ENCODE data around the gene VILL.

Gene VILL

DNA sequence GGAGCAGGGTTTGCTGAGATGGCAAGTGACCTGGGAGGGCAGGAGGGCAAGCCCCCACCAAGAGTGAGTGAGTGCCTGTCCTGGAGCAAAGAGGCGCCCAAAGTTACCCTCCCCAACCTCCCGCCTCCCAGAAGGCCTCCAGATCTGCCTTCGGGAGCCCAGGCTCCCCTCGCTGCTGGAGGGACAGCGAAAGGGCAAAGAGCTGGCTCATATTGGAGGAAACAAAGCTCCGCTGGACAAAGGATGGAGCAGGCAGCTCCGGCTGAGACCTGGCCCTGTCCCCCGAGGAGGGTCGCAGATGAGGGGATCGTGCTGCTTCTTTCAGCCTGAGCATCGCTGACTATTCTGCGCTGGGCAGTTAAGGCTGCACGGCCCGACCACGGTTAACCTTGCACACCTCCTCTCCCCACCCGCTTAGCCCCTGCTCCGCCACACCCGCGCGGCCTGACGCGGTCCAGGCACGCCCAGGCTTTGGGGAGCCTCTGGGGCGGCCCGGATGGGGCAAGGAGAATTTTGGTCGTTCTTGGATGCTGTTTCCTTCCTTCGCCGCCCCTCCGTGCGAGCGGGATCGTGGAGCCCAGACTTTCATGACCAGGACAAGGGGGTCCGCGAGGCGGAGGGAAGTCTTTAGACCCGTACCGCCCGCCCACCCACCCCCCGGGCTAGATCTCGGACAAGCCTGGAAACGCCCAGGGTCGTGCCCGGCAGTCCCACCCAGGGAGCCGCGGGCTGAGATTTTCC is 38.2 kb downstream of the VILL start:
- Histone ChIP-seq H3K27me3 (ENCODE audit: low read depth, low read length) (no peaks in the 10 kb centered on the region), H4K20me1 (ENCODE audit: insufficient read depth, low read length) (no peaks in the 10 kb centered on the region), H3K9me3 (ENCODE audit: insufficient read depth, low read length) (no peaks in the 10 kb centered on the region)

DNA sequence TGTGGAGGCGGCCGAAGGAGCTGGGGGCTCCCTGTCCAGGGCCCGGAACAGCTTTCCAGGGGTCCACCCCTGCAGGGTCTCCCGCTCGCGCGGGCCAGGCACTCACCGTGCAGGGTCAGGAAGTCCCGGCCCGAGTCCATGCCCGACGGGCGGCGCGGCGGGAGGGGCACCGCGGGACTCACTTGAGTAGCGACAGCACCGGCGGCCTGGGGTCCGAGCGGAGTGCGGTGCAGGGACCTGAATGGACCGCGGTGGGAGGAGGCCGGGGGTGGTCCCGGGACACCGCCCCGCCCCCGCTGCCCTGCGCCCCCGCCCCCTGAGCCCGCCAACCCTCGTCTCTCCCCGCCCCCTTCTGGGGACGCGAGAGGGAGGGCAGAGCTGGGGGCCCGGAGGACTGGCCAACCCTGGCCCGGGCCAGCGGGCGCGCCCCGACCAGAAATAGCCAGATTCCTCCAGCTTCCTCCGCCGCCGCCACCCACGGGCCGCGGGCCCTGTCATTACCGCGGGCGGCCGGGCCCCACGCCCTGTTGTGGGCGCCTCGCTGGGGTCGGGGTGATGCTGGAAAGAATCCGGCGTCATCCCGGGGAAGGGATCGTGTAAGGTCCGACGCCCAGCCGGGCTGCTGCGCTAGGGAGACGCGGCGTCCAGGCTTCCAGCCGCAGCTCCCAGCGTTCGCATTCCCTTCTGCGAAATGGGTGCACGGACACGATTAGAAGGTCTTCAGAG is 39.0 kb downstream of the VILL start, which contains the start of gene PLCD1:
PLCD1 (minus strand) TSS at position 243 of the 726 bp plus-strand sequence; CDS start at position 140, 103 bp downstream.
- Histone ChIP-seq H3K4me2 (ENCODE audit: low read length) (no peak within 1 kb of the TSS), H3K4me3 (ENCODE audit: low read length) (no peak within 1 kb of the TSS)

More for the DNA sequence above, 38.2 kb downstream of the VILL start:
- H3K4me3 ChIP-seq (ENCODE audit: low read length) = no peak overlapping the region
- H3K27ac ChIP-seq (ENCODE audit: low read length) = no peak overlapping the region
- H3K4me1 ChIP-seq (ENCODE audit: low read length) = peaks cover 11% of the 10 kb centered on the region
- H3K79me2 ChIP-seq (ENCODE audit: low read length) = no peaks in the 10 kb centered on the region
- H3K9ac ChIP-seq (ENCODE audit: low read length) = no peak overlapping the region
- H3K4me2 ChIP-seq (ENCODE audit: low read length) = no peak overlapping the region
- H3K36me3 ChIP-seq (replicated peaks; ENCODE audit: low read depth, low read length) = no peaks in the 10 kb centered on the region
- no peak for TF ChIP-seq EZH2phosphoT487 (IDR thresholded peaks at IDR 0.05; ENCODE audit: low read depth)
- TF ChIP-seq, protein P1, sequence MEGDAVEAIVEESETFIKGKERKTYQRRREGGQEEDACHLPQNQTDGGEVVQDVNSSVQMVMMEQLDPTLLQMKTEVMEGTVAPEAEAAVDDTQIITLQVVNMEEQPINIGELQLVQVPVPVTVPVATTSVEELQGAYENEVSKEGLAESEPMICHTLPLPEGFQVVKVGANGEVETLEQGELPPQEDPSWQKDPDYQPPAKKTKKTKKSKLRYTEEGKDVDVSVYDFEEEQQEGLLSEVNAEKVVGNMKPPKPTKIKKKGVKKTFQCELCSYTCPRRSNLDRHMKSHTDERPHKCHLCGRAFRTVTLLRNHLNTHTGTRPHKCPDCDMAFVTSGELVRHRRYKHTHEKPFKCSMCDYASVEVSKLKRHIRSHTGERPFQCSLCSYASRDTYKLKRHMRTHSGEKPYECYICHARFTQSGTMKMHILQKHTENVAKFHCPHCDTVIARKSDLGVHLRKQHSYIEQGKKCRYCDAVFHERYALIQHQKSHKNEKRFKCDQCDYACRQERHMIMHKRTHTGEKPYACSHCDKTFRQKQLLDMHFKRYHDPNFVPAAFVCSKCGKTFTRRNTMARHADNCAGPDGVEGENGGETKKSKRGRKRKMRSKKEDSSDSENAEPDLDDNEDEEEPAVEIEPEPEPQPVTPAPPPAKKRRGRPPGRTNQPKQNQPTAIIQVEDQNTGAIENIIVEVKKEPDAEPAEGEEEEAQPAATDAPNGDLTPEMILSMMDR (IDR thresholded peaks at IDR 0.05; ENCODE audit: low read depth, low read length) = no peak
- no peak overlapping the region for H2AFZ ChIP-seq (ENCODE audit: low read depth, low read length)

DNA sequence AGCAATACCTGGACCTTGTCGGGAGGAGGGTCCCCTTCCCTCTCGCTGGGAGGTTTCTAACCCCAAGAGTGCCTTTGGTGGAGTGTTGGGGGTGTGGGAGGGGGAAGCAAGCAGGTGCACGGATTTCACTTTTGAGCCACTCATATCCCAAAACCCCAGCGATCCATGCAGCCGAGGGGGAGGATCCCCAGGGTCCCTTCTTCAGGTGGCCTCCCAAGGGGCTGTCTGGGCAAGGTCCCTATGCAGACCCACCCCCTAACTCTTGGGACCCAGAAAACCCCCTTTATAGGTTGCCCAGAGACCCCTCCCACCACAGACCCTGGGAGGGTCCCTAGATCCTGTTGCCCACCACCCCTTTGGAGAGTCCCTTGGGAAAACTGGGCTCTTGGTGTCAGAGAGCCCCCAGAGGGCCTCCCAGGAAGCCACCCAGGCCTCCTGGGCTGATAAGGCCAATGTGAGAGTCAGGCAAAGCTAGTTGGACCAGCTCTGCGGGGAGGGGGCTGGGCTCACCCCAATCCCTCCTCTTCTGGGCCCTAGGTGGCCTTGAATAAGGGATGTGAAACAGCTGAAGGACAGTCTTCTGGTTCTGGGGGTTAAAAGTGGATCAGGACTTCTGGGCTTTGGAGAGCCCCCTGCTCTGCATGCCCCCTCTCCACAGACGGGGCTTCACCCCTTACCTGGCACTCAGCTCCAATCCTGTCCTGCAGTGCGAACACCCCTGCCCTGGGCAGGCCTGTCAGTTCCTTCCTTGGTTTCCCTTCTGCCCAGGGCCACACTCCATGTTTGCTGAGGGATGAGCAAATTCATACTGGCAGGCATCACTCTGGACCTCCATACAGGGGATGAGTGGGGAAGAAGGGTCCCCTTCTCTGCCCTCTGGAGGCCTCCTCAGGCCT is 39.8 kb downstream of the VILL start:
- H3K4me1 ChIP-seq (ENCODE audit: low read length) = peaks cover 6% of the 10 kb centered on the region
- H3K27me3 ChIP-seq (ENCODE audit: low read depth, low read length) = no peaks in the 10 kb centered on the region
- no peaks in the 10 kb centered on the region for H3K79me2 ChIP-seq (ENCODE audit: low read length)
- H4K20me1 ChIP-seq (ENCODE audit: insufficient read depth, low read length) = no peaks in the 10 kb centered on the region
- H3K36me3 ChIP-seq (replicated peaks; ENCODE audit: low read depth, low read length) = no peaks in the 10 kb centered on the region
- no peak overlapping the region for H3K4me3 ChIP-seq (ENCODE audit: low read length)
- no peak overlapping the region for H3K4me2 ChIP-seq (ENCODE audit: low read length)
- H2AFZ ChIP-seq (ENCODE audit: low read depth, low read length) = no peak overlapping the region
- no peaks in the 10 kb centered on the region for H3K9me3 ChIP-seq (ENCODE audit: insufficient read depth, low read length)
- H3K27ac ChIP-seq (ENCODE audit: low read length) = no peak overlapping the region
- TF ChIP-seq EZH2phosphoT487 (IDR thresholded peaks at IDR 0.05; ENCODE audit: low read depth) = no peak
- TF ChIP-seq, protein P1 (IDR thresholded peaks at IDR 0.05; ENCODE audit: low read depth, low read length) = no peak
- H3K9ac ChIP-seq (ENCODE audit: low read length) = no peak overlapping the region

More for the DNA sequence above, 39.0 kb downstream of the VILL start, which contains the start of gene PLCD1:
- no peak within 1 kb of the TSS for H3K27ac ChIP-seq (ENCODE audit: low read length)
- no peaks in the 10 kb centered on the region for H3K9me3 ChIP-seq (ENCODE audit: insufficient read depth, low read length)
- peaks cover 7% of the 10 kb centered on the region for H3K4me1 ChIP-seq (ENCODE audit: low read length)
- no peaks in the 10 kb centered on the region for H3K27me3 ChIP-seq (ENCODE audit: low read depth, low read length)
- H3K9ac ChIP-seq (ENCODE audit: low read length) = no peak within 1 kb of the TSS
- TF ChIP-seq, protein P1 (IDR thresholded peaks at IDR 0.05; ENCODE audit: low read depth, low read length) = no peak
- no peak for TF ChIP-seq EZH2phosphoT487 (IDR thresholded peaks at IDR 0.05; ENCODE audit: low read depth)
- no peaks in the 10 kb centered on the region for H3K36me3 ChIP-seq (replicated peaks; ENCODE audit: low read depth, low read length)
- H2AFZ ChIP-seq (ENCODE audit: low read depth, low read length) = no peak within 1 kb of the TSS
- H3K79me2 ChIP-seq (ENCODE audit: low read length) = no peaks in the 10 kb centered on the region
- H4K20me1 ChIP-seq (ENCODE audit: insufficient read depth, low read length) = no peaks in the 10 kb centered on the region

Data from OCI-LY3 (cell line).